H9 (cell line): ENCODE measurements around the gene UVRAG. TPM values are rescaled to one million over a fixed set of nuclear protein-coding genes. Genes with fewer than 3 reads are reported as not detected.

Source experiments
- DNase-seq: peaks from one replicate; pipeline ENCODE4 v3.0.0-alpha.2; 2017
- H2AFZ ChIP-seq: one replicate; pipeline ENCODE4 v1.6.1; 2013; ENCODE audit warnings: mild to moderate bottlenecking, low read length, control low read depth, moderate library complexity
- H2AK5ac ChIP-seq: 2 replicates; pipeline ENCODE4 v1.6.1; 2013; ENCODE audit warnings: low read length, control low read depth, mixed read lengths; ENCODE audit not compliant: insufficient read length
- H2BK120ac ChIP-seq: one replicate; pipeline ENCODE4 v1.6.1; 2013; ENCODE audit warnings: low read depth, mild to moderate bottlenecking, low read length, control low read depth, inconsistent platforms; ENCODE audit not compliant: poor library complexity, severe bottlenecking
- H2BK12ac ChIP-seq: 2 replicates; pipeline ENCODE4 v1.6.1; 2013; ENCODE audit warnings: low read length, control low read depth, mixed read lengths, low read depth; ENCODE audit not compliant: insufficient read length
- H2BK15ac ChIP-seq: 2 replicates; pipeline ENCODE4 v1.6.1; 2013; ENCODE audit warnings: low read depth, low read length, control low read depth
- H2BK20ac ChIP-seq: one replicate; pipeline ENCODE4 v1.6.1; 2013; ENCODE audit warnings: low read depth, mild to moderate bottlenecking, low read length, control low read depth, inconsistent platforms; ENCODE audit not compliant: poor library complexity, severe bottlenecking
- H2BK5ac ChIP-seq: 2 replicates; pipeline ENCODE4 v1.6.1; 2013; ENCODE audit warnings: low read length, control low read depth, mixed read lengths; ENCODE audit not compliant: insufficient read length
- H3K14ac ChIP-seq: 2 replicates; pipeline ENCODE4 v1.6.1; 2013; ENCODE audit warnings: low read length, control low read depth; ENCODE audit not compliant: insufficient read depth
- H3K18ac ChIP-seq: 2 replicates; pipeline ENCODE4 v1.6.1; 2013; ENCODE audit warnings: low read depth, mild to moderate bottlenecking, mixed read lengths, low read length, control low read depth; ENCODE audit not compliant: insufficient read length
- H3K23ac ChIP-seq: 2 replicates; pipeline ENCODE4 v1.6.1; 2013; ENCODE audit warnings: low read length, control low read depth, mixed read lengths, low read depth; ENCODE audit not compliant: insufficient read length
- H3K23me2 ChIP-seq: 2 replicates; pipeline ENCODE4 v1.6.1; 2013; ENCODE audit warnings: low read depth, mild to moderate bottlenecking, mixed read lengths, low read length, control low read depth; ENCODE audit not compliant: insufficient read length, poor library complexity, severe bottlenecking
- H3K27ac ChIP-seq: 2 replicates; pipeline ENCODE4 v1.5.1; 2013; ENCODE audit warnings: low read length, control low read depth, mixed read lengths, low read depth; ENCODE audit not compliant: insufficient read length
- H3K27me3 ChIP-seq: 2 replicates; pipeline ENCODE4 v1.6.1; 2013; ENCODE audit warnings: low read length, control low read depth, inconsistent platforms; ENCODE audit not compliant: insufficient read depth
- H3K4ac ChIP-seq: 2 replicates; pipeline ENCODE4 v1.6.1; 2013; ENCODE audit warnings: low read depth, mild to moderate bottlenecking, control low read depth, inconsistent platforms, low read length, moderate library complexity
- H3K4me1 ChIP-seq: 2 replicates; pipeline ENCODE4 v1.6.1; 2013; ENCODE audit warnings: low read length, control low read depth, inconsistent platforms; ENCODE audit not compliant: insufficient read depth
- H3K4me2 ChIP-seq: 2 replicates; pipeline ENCODE4 v1.6.1; 2013; ENCODE audit warnings: low read length, control low read depth, mixed read lengths; ENCODE audit not compliant: insufficient read length, insufficient read depth
- H3K56ac ChIP-seq: 2 replicates; pipeline ENCODE4 v1.6.1; 2013; ENCODE audit warnings: low read depth, mild to moderate bottlenecking, mixed read lengths, low read length, control low read depth; ENCODE audit not compliant: insufficient read length
- H3K79me1 ChIP-seq: 2 replicates; pipeline ENCODE4 v1.6.1; 2013; ENCODE audit warnings: low read depth, mild to moderate bottlenecking, moderate library complexity, low read length, control low read depth, inconsistent platforms; ENCODE audit not compliant: insufficient read depth, poor library complexity, severe bottlenecking
- H3K79me2 ChIP-seq: 2 replicates; pipeline ENCODE4 v1.6.1; 2013; ENCODE audit warnings: low read length, control low read depth, inconsistent platforms; ENCODE audit not compliant: insufficient read depth
- H3K9ac ChIP-seq: 2 replicates; pipeline ENCODE4 v1.6.1; 2013; ENCODE audit warnings: low read length, control low read depth, mixed read lengths; ENCODE audit not compliant: insufficient read length; ENCODE audit errors: extremely low read depth
- H3K9me3 ChIP-seq: one replicate; pipeline ENCODE4 v1.6.1; 2013; ENCODE audit warnings: low read depth, low read length, inconsistent platforms; ENCODE audit not compliant: control insufficient read depth
- H3T11ph ChIP-seq: one replicate; pipeline ENCODE4 v1.6.1; 2013; ENCODE audit warnings: mild to moderate bottlenecking, low read length, control low read depth, inconsistent platforms
- H4K20me1 ChIP-seq: one replicate; pipeline ENCODE4 v1.6.1; 2013; ENCODE audit not compliant: control insufficient read depth, insufficient read length, insufficient read depth
- H4K5ac ChIP-seq: 2 replicates; pipeline ENCODE4 v1.6.1; 2013; ENCODE audit warnings: low read depth, mild to moderate bottlenecking, mixed read lengths, low read length, control low read depth; ENCODE audit not compliant: insufficient read length
- H4K8ac ChIP-seq: replicated peaks from 2 replicates; pipeline ENCODE4 v1.6.1; 2013; ENCODE audit warnings: low read length, control low read depth, mixed read lengths, low read depth; ENCODE audit not compliant: insufficient read length
- H4K91ac ChIP-seq: 2 replicates; pipeline ENCODE4 v1.6.1; 2013; ENCODE audit warnings: low read depth, mild to moderate bottlenecking, moderate library complexity, mixed read lengths, low read length, control low read depth; ENCODE audit not compliant: insufficient read length
- H3K27ac Mint-ChIP-seq, 3 experiments: 2 replicates in 2 of 3; 3 replicates in 1 of 3; pipeline ENCODE4 v1.8.0; 2020 to 2021; ENCODE audit warnings: mixed read lengths in 3 of 3, mild to moderate bottlenecking in 1 of 3, moderate library complexity in 1 of 3
- H3K27me3 Mint-ChIP-seq: 2 replicates; pipeline ENCODE4 v1.8.0; 2021; ENCODE audit warnings: low read depth, mild to moderate bottlenecking, moderate library complexity, mixed read lengths
- H3K36me3 Mint-ChIP-seq, 3 experiments: 2 replicates in 2 of 3; 3 replicates in 1 of 3; pipeline ENCODE4 v1.8.0; 2020 to 2021; ENCODE audit warnings: low read depth in 3 of 3, mixed read lengths in 3 of 3; ENCODE audit not compliant: insufficient read depth in 1 of 3
- H3K4me1 Mint-ChIP-seq, 2 experiments: 2 replicates each; pipeline ENCODE4 v1.8.0; 2020; ENCODE audit warnings: mixed read lengths in 2 of 2
- H3K4me3 Mint-ChIP-seq, 2 experiments: 2 replicates in 1 of 2; 3 replicates in 1 of 2; pipeline ENCODE4 v1.8.0; 2020 to 2021; ENCODE audit warnings: mild to moderate bottlenecking in 2 of 2, mixed read lengths in 2 of 2, moderate library complexity in 1 of 2
- H3K9me3 Mint-ChIP-seq, 2 experiments: 2 replicates in 1 of 2; 3 replicates in 1 of 2; pipeline ENCODE4 v1.8.0; 2020; ENCODE audit warnings: mild to moderate bottlenecking in 2 of 2, mixed read lengths in 2 of 2, moderate library complexity in 1 of 2
- CTCF ChIP-seq: fragments of 200-600 bp; sonication (generic); conservative IDR thresholded peaks from 3 replicates; pipeline ENCODE4 v1.8.0; 2021; ENCODE audit warnings: antibody characterized with exemption, mild to moderate bottlenecking
- whole genome bisulfite sequencing: extraction: QIAGEN DNeasy Blood & Tissue Kit; methylation state at CpG from one replicate; pipeline ENCODE4 v1.1.7; 2013; ENCODE audit warnings: missing lambda C conversion rate, low lambda C conversion rate, mixed read lengths; ENCODE audit not compliant: insufficient read length; ENCODE audit errors: extremely low coverage; 5-methylcytosine and 5-hydroxymethylcytosine counted together
- total RNA-seq: library from RNA; stranded (reverse); gene quantifications from 2 replicates; pipeline ENCODE4 v1.2.1, GENCODE V29; 2021

The UVRAG gene
- total RNA-seq, 1 experiment from 2014 or later: 18.5 TPM

GRCh38 chr11:76120513-76121101 lies 305.6 kb downstream of the UVRAG start:
- H4K91ac ChIP-seq: no peak overlapping the region
- no peak for TF ChIP-seq CTCF
- no peak overlapping the region for H2BK120ac ChIP-seq
- Mint-ChIP-seq H3K4me3 (no peak overlapping the region), H3K9me3 (no peaks in the 10 kb centered on the region), H3K27me3 (no peaks in the 10 kb centered on the region), H3K27ac (peak overlapping the region in 2 of 3 experiments; percentile 13 to 24; a peak in 3 of 7 replicates), H3K4me1 (peaks cover 5 to 8% of the 10 kb centered on the region in 2 experiments; a peak in 3 of 4 replicates), H3K36me3 (peaks cover 0 to 10% (median 0%) of the 10 kb centered on the region in 3 experiments; a peak in 2 of 7 replicates)
- H3K79me2 ChIP-seq: no peaks in the 10 kb centered on the region; the same call in 1 of the 2 replicates
- H4K20me1 ChIP-seq: no peaks in the 10 kb centered on the region
- H3K27ac ChIP-seq: no peak overlapping the region
- H2BK15ac ChIP-seq: no peak overlapping the region
- no peak overlapping the region for H3K14ac ChIP-seq
- no peak overlapping the region for H3K18ac ChIP-seq
- peak; percentile 46 for DNase-seq
- H3K9me3 ChIP-seq: no peaks in the 10 kb centered on the region
- H4K8ac ChIP-seq: no peak overlapping the region
- no peaks in the 10 kb centered on the region for H3K27me3 ChIP-seq
- H3K4me1 ChIP-seq: peaks cover 15% of the 10 kb centered on the region; the same call in 1 of the 2 replicates
- no peak overlapping the region for H2BK20ac ChIP-seq
- no peak overlapping the region for H2AFZ ChIP-seq
- H3K4ac ChIP-seq: no peak overlapping the region
- H2BK12ac ChIP-seq: no peak overlapping the region
- H3K56ac ChIP-seq: no peak overlapping the region
- WGBS: no CpG with 5 or more reads among the region's 5 CpGs
- H3K23ac ChIP-seq: no peak overlapping the region
- H3K9ac ChIP-seq: no peak overlapping the region
- H2AK5ac ChIP-seq: no peak overlapping the region
- no peaks in the 10 kb centered on the region for H3K23me2 ChIP-seq
- no peak overlapping the region for H4K5ac ChIP-seq
- no peak overlapping the region for H3K4me2 ChIP-seq
- H2BK5ac ChIP-seq: no peak overlapping the region
- H3K79me1 ChIP-seq: no peaks in the 10 kb centered on the region
- H3T11ph ChIP-seq: no peak overlapping the region
